Measurements from ENCODE around the gene AMBRA1.

DNA sequence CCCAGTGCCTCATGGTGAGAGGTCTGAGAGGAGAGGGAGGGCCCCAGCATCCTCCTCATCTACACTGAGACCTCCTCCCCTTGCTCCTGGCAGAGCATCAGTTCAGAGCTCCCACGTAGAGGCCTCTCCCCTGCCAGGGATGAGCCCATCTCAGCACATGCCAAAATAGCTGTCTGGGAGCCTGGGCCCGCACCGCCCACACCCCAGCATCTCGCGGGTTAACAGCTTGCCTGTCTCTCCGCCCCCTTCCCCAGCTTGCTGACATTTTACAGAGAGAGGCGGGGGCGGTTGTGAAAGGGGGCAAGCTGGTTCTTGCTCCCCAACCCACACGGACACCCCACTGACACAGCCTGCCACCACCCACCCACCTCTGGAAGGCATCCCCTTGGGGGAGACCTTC is 240.1 kb downstream of the AMBRA1 start:
- TF ChIP-seq, protein P1, sequence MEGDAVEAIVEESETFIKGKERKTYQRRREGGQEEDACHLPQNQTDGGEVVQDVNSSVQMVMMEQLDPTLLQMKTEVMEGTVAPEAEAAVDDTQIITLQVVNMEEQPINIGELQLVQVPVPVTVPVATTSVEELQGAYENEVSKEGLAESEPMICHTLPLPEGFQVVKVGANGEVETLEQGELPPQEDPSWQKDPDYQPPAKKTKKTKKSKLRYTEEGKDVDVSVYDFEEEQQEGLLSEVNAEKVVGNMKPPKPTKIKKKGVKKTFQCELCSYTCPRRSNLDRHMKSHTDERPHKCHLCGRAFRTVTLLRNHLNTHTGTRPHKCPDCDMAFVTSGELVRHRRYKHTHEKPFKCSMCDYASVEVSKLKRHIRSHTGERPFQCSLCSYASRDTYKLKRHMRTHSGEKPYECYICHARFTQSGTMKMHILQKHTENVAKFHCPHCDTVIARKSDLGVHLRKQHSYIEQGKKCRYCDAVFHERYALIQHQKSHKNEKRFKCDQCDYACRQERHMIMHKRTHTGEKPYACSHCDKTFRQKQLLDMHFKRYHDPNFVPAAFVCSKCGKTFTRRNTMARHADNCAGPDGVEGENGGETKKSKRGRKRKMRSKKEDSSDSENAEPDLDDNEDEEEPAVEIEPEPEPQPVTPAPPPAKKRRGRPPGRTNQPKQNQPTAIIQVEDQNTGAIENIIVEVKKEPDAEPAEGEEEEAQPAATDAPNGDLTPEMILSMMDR (IDR thresholded peaks at IDR 0.05; ENCODE audit: insufficient read depth, low read length) = no peak
- TF ChIP-seq POLR2AphosphoS5 (IDR thresholded peaks at IDR 0.05; ENCODE audit: low read depth) (no peak), GABPA (IDR thresholded peaks at IDR 0.05; ENCODE audit: low read depth) (no peak), SPI1 (IDR thresholded peaks at IDR 0.05; ENCODE audit: borderline replicate concordance, low read depth) (no peak)
- TF ChIP-seq, protein P2, sequence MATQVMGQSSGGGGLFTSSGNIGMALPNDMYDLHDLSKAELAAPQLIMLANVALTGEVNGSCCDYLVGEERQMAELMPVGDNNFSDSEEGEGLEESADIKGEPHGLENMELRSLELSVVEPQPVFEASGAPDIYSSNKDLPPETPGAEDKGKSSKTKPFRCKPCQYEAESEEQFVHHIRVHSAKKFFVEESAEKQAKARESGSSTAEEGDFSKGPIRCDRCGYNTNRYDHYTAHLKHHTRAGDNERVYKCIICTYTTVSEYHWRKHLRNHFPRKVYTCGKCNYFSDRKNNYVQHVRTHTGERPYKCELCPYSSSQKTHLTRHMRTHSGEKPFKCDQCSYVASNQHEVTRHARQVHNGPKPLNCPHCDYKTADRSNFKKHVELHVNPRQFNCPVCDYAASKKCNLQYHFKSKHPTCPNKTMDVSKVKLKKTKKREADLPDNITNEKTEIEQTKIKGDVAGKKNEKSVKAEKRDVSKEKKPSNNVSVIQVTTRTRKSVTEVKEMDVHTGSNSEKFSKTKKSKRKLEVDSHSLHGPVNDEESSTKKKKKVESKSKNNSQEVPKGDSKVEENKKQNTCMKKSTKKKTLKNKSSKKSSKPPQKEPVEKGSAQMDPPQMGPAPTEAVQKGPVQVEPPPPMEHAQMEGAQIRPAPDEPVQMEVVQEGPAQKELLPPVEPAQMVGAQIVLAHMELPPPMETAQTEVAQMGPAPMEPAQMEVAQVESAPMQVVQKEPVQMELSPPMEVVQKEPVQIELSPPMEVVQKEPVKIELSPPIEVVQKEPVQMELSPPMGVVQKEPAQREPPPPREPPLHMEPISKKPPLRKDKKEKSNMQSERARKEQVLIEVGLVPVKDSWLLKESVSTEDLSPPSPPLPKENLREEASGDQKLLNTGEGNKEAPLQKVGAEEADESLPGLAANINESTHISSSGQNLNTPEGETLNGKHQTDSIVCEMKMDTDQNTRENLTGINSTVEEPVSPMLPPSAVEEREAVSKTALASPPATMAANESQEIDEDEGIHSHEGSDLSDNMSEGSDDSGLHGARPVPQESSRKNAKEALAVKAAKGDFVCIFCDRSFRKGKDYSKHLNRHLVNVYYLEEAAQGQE (IDR thresholded peaks at IDR 0.05; ENCODE audit: insufficient replicate concordance, low read depth) = no peak
